Karpas-422 (cell line): ENCODE data around the gene PRC1. TPM values are rescaled to one million over a fixed set of nuclear protein-coding genes. Genes with fewer than 3 reads are reported as not detected.

Experiments used
- DNase-seq: peaks from one replicate; pipeline ENCODE4 v3.0.0-alpha.2; 2015
- H2AFZ ChIP-seq: fragments of 200-600 bp; sonication (generic); 2 replicates; pipeline ENCODE4 v1.6.1; 2014; ENCODE audit warnings: antibody characterized with exemption, low read length, mixed read lengths
- H3K27ac ChIP-seq: fragments of 200-600 bp; sonication (generic); 2 replicates; pipeline ENCODE4 v1.5.1; 2014; ENCODE audit warnings: mild to moderate bottlenecking, low read length, moderate library complexity
- H3K27me3 ChIP-seq: fragments of 200-600 bp; sonication (generic); 2 replicates; pipeline ENCODE4 v1.6.1; 2014; ENCODE audit warnings: low read length, mixed read lengths
- H3K36me3 ChIP-seq: fragments of 200-600 bp; sonication (generic); 2 replicates; pipeline ENCODE4 v1.6.1; 2014; ENCODE audit warnings: low read length, mixed read lengths; ENCODE audit not compliant: insufficient read depth
- H3K4me1 ChIP-seq: fragments of 200-600 bp; sonication (generic); 2 replicates; pipeline ENCODE4 v1.6.1; 2014; ENCODE audit warnings: mild to moderate bottlenecking, low read length, mixed read lengths
- H3K4me2 ChIP-seq: fragments of 200-600 bp; sonication (generic); 2 replicates; pipeline ENCODE4 v1.6.1; 2014; ENCODE audit warnings: low read length, low read depth, mild to moderate bottlenecking; ENCODE audit not compliant: poor library complexity, severe bottlenecking
- H3K4me3 ChIP-seq: fragments of 200-600 bp; sonication (generic); 2 replicates; pipeline ENCODE4 v1.5.1; 2014; ENCODE audit warnings: mild to moderate bottlenecking, antibody characterized with exemption, low read length, mixed read lengths
- H3K79me2 ChIP-seq: fragments of 200-600 bp; sonication (generic); 2 replicates; pipeline ENCODE4 v1.6.1; 2014; ENCODE audit warnings: mild to moderate bottlenecking, low read length, mixed read lengths
- H3K9ac ChIP-seq: fragments of 200-600 bp; sonication (generic); 2 replicates; pipeline ENCODE4 v1.6.0; 2014; ENCODE audit warnings: low read length
- H3K9me2 ChIP-seq: fragments of 200-600 bp; sonication (generic), shearing (Covaris generic); replicated peaks from 2 replicates; pipeline ENCODE4 v1.6.0; 2014; ENCODE audit warnings: mild to moderate bottlenecking, low read length, moderate library complexity; ENCODE audit not compliant: insufficient read depth
- H3K9me3 ChIP-seq: fragments of 300-700, 200-600 bp; sonication (generic); 2 replicates; pipeline ENCODE4 v1.6.1; 2014; ENCODE audit warnings: low read length, mixed read lengths
- H4K20me1 ChIP-seq: fragments of 200-600 bp; sonication (generic); 2 replicates; pipeline ENCODE4 v1.6.1; 2014; ENCODE audit warnings: mild to moderate bottlenecking, antibody characterized with exemption, low read length, low read depth; ENCODE audit not compliant: insufficient read depth
- total RNA-seq: library from RNA; depleted of rRNA; stranded (reverse); fragments of >200 nt; shearing (Covaris generic); gene quantifications from 2 replicates; pipeline ENCODE4 v1.2.3, GENCODE V29; 2014; ENCODE audit warnings: low replicate concordance

The PRC1 gene
- total RNA-seq, 1 experiment from 2014 or later = 87.5 TPM

DNA sequence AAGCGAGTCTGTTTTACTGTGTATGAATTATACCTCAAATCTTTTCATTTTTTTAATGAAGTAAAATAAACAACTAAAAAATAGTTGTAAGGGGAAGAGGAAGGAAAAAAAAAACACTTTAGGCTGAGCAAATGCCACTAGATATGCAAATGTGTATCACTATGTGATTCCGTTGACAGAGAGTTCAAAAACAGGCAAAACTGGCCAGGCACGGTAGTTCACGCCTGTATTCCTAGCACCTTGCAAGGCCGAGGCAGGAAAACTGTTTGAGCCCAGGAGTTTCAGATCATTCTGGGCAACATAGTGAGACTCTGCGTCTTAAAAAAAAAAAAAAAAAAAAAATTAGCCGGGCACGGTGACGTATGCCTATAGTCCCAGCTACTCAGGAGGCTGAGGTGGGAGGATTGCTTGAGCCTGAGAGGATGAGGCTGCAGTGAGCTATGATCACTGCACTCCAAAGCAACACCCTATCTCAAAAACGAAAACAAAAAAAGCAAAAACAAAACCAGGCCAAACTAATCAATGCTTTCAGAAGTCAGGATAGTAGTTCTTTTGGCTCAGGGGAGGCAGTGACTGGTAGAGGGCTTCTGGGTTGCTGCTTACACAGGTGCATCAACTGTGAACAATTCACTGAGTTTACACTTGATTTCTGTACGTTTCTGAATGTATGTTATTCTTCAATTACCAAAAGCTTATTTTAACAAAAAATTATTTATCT, 7.4 kb downstream of the PRC1 start:
- H3K4me2 ChIP-seq = no peak overlapping the region
- H3K9me3 ChIP-seq = no peaks in the 10 kb centered on the region
- H4K20me1 ChIP-seq = no peaks in the 10 kb centered on the region
- no peak overlapping the region for H2AFZ ChIP-seq
- H3K36me3 ChIP-seq = peaks cover 27% of the 10 kb centered on the region
- H3K9ac ChIP-seq = no peak overlapping the region
- no peak overlapping the region for H3K4me3 ChIP-seq
- DNase-seq = no peak
- H3K4me1 ChIP-seq = peaks cover 38% of the 10 kb centered on the region
- H3K79me2 ChIP-seq = peaks cover 89% of the 10 kb centered on the region
- 0 out of 2 replicates have a peak overlapping the region, but pooled peaks have one; percentile 58 for H3K27ac ChIP-seq
- no peaks in the 10 kb centered on the region for H3K27me3 ChIP-seq
- no peaks in the 10 kb centered on the region for H3K9me2 ChIP-seq

DNA sequence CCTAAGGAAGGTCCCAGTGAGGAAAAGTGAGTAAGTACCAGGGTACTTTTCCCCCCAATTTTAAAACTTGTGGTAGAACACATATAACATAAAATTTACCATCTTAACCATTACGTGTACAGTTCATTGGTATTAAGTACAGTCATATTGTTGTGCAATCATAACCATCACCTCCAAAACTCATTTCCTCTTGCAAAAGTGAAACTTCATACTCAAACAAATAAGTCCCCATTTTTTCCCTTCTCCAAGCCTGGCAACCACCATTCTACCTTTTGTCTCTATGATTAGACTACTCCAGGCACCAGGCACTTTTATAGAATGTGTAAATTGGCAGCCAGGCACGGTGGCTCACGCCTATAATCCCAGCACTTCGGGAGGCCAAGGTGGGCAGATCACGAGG, 12.2 kb downstream of the PRC1 start:
- Histone ChIP-seq H3K27ac (no peak overlapping the region), H2AFZ (no peak overlapping the region), H3K9ac (no peak overlapping the region), H3K9me3 (no peaks in the 10 kb centered on the region), H3K27me3 (no peaks in the 10 kb centered on the region), H3K79me2 (peaks cover 49% of the 10 kb centered on the region), H4K20me1 (no peaks in the 10 kb centered on the region), H3K4me2 (no peak overlapping the region), H3K4me3 (no peak overlapping the region), H3K4me1 (peaks cover 1% of the 10 kb centered on the region; the same call in 1 of the 2 replicates), H3K36me3 (peaks cover 58% of the 10 kb centered on the region), H3K9me2 (no peaks in the 10 kb centered on the region)
- DNase-seq = no peak

DNA sequence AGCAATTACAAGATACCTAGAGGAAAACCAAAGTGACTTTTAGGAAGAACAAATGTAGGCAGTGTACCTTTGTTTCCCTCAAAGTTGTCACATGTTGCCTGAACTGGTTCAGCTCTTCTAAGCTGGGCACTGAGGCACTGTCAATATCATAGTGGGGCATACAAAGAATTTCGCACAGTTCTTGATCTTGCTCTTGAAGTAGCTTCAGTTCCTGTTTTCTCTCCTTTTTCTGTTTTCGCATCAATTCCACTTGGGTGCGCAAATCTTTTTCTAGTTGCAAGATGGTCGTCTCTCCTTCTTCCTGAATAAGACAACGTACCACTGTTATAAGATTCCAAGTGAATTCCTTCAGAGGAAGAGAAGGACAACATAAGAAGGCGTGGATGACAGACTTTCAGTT, 12.7 kb downstream of the PRC1 start:
- Histone ChIP-seq H3K4me3 (no peak overlapping the region), H3K9me2 (no peaks in the 10 kb centered on the region), H3K27ac (no peak overlapping the region), H4K20me1 (no peaks in the 10 kb centered on the region), H3K36me3 (peaks cover 61% of the 10 kb centered on the region), H3K9me3 (no peaks in the 10 kb centered on the region), H3K4me1 (no peaks in the 10 kb centered on the region), H3K4me2 (no peak overlapping the region), H3K79me2 (peaks cover 45% of the 10 kb centered on the region), H3K9ac (no peak overlapping the region), H3K27me3 (no peaks in the 10 kb centered on the region), H2AFZ (no peak overlapping the region)
- no peak for DNase-seq

DNA sequence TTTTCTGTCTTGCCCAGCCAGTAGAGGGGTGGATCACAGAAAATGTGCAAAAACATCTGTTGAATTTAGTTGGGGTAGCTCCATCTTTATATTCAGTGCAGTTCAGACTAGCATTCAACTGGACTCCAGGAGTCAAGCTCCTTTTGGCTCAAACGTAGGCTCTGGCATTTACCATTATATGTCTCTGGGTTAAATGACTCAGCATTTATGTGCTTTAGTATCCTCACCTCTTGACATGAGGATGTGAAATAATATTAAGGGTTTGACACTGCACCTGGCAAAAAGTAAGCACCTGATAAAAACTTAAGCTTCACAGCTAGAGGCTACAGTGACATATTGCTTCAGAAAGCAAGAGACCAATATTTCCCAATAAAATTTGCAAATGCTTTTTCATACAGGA, 14.8 kb downstream of the PRC1 start:
- no peak overlapping the region for H2AFZ ChIP-seq
- H3K27ac ChIP-seq = 0 out of 2 replicates have a peak overlapping the region, but pooled peaks have one; percentile 6
- no peaks in the 10 kb centered on the region for H3K9me2 ChIP-seq
- no peaks in the 10 kb centered on the region for H3K4me1 ChIP-seq
- peaks cover 24% of the 10 kb centered on the region for H3K79me2 ChIP-seq
- no peak overlapping the region for H3K9ac ChIP-seq
- no peak for DNase-seq
- no peaks in the 10 kb centered on the region for H3K9me3 ChIP-seq
- H3K4me3 ChIP-seq = no peak overlapping the region
- H3K36me3 ChIP-seq = peaks cover 67% of the 10 kb centered on the region
- no peaks in the 10 kb centered on the region for H3K27me3 ChIP-seq
- H3K4me2 ChIP-seq = no peak overlapping the region
- no peaks in the 10 kb centered on the region for H4K20me1 ChIP-seq

DNA sequence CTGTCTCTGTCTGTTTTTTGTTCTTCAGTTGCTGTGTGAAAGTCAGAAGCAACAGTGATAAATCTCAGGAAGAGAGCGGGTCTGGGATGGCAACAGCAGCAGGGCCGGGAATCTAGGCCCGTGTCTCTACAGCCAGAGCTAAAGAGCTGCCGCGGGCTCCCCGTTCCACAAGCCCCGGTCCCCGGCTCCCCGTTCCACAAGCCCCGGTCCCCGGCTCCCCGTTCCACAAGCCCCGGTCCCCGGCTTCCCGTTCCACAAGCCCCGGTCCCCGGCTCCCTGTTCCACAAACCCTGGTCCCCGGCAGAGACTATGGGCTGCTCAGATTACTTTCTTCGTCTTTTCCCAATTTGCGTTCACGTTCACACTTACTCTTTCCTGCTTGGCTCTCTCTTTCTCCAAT, 20.1 kb downstream of the PRC1 start:
- Histone ChIP-seq H3K27me3 (no peaks in the 10 kb centered on the region), H4K20me1 (no peaks in the 10 kb centered on the region), H3K27ac (no peak overlapping the region), H3K9ac (no peak overlapping the region), H3K9me3 (no peaks in the 10 kb centered on the region), H3K4me1 (no peaks in the 10 kb centered on the region), H3K79me2 (peaks cover 2% of the 10 kb centered on the region; the same call in 1 of the 2 replicates), H3K4me2 (no peak overlapping the region), H3K9me2 (no peaks in the 10 kb centered on the region), H3K4me3 (no peak overlapping the region), H3K36me3 (peaks cover 46% of the 10 kb centered on the region), H2AFZ (no peak overlapping the region)
- no peak for DNase-seq

DNA sequence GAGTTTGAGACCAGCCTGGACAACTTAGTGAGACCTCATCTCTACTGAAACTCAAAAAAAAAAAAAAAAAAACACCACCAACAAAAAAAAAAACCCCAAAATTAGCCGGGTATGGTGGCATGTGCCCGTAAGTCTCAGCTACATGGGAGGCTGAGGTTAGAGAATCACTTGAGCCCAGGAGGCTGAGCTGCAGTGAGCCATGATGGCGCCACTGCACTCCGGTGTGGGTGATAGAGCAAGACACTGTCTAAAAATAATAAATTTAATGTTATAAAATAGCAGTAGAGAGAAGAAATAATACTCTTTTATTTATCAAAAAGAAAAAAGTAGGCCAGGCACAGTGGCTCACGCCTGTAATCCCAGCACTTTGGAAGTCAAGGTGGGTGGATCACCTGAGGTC, 22.2 kb downstream of the PRC1 start:
- H3K4me1 ChIP-seq = no peaks in the 10 kb centered on the region
- H3K9ac ChIP-seq = no peak overlapping the region
- no peak for DNase-seq
- H3K27me3 ChIP-seq = no peaks in the 10 kb centered on the region
- no peak overlapping the region for H3K4me3 ChIP-seq
- no peaks in the 10 kb centered on the region for H4K20me1 ChIP-seq
- H3K36me3 ChIP-seq = peaks cover 55% of the 10 kb centered on the region
- no peaks in the 10 kb centered on the region for H3K9me3 ChIP-seq
- no peaks in the 10 kb centered on the region for H3K79me2 ChIP-seq
- H3K27ac ChIP-seq = no peak overlapping the region
- H3K9me2 ChIP-seq = no peaks in the 10 kb centered on the region
- no peak overlapping the region for H3K4me2 ChIP-seq
- H2AFZ ChIP-seq = no peak overlapping the region

DNA sequence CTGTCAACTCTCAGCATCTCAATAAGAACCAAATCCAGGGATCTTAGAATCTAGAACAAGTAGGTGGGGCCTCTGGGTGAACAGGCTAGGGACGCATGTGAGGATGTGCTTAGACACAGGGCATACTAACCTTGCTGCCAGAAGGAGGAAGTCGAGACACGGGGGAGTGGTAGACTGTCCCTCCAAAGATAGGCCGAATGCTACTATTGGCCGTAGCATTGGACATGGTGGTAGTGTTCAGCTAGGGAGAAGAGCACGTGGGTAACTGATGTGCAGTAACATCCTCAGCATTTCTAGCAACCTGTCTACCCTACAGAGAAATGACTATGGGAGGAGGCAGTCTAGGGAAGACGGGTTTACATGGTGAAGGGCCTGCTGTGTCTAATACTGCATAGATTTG, 24.1 kb downstream of the PRC1 start:
- Histone ChIP-seq H3K4me1 (no peaks in the 10 kb centered on the region), H3K36me3 (peaks cover 58% of the 10 kb centered on the region), H2AFZ (no peak overlapping the region), H3K27me3 (no peaks in the 10 kb centered on the region), H3K27ac (no peak overlapping the region), H3K79me2 (peaks cover 4% of the 10 kb centered on the region; the same call in 1 of the 2 replicates), H3K4me2 (no peak overlapping the region), H3K4me3 (no peak overlapping the region), H3K9me2 (no peaks in the 10 kb centered on the region), H4K20me1 (no peaks in the 10 kb centered on the region), H3K9me3 (no peaks in the 10 kb centered on the region), H3K9ac (no peak overlapping the region)
- DNase-seq = no peak

DNA sequence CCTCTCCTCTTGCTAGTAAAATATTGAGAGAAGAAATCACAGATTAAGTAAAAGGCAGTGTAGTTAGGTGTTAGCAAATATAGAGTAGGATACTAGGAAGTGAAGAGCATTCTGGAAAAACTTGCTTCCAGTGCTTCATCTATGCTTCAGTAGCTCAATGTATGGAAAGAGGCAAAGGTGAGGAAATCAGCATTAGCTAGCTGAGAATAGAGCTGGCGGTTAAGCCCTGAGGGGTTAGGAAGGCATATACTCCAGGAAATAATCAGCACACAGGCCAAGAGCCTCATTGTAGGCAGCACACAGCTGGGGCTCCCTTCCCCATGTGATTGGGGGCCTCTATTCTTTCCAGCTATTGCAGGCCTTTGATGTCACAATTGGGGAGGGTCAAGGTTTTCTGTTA, 25.9 kb downstream of the PRC1 start:
- H3K9me3 ChIP-seq = no peaks in the 10 kb centered on the region
- H3K79me2 ChIP-seq = peaks cover 9% of the 10 kb centered on the region
- no peaks in the 10 kb centered on the region for H3K4me1 ChIP-seq
- no peak overlapping the region for H3K4me2 ChIP-seq
- H3K27ac ChIP-seq = no peak overlapping the region
- H2AFZ ChIP-seq = no peak overlapping the region
- H3K4me3 ChIP-seq = no peak overlapping the region
- no peaks in the 10 kb centered on the region for H3K9me2 ChIP-seq
- no peaks in the 10 kb centered on the region for H4K20me1 ChIP-seq
- DNase-seq = no peak
- peaks cover 72% of the 10 kb centered on the region for H3K36me3 ChIP-seq
- H3K9ac ChIP-seq = no peak overlapping the region
- H3K27me3 ChIP-seq = no peaks in the 10 kb centered on the region
